Fibroblast of mammary gland (primary cell): ENCODE results near the gene TMEM88.
"Not testable (repeated sequence)": the region's sequence is repeated elsewhere in the genome, so short reads cannot be mapped to it uniquely, and the experiment has no call there.

ENCODE experiments used
- DNase-seq: peaks from one replicate; pipeline ENCODE4 v3.0.0-alpha.2; 2010; ENCODE audit warnings: low read depth
- H3K4me3 ChIP-seq: 2 replicates; pipeline ENCODE4 v1.5.1; 2011; ENCODE audit warnings: low read depth, mild to moderate bottlenecking, low read length, moderate library complexity; ENCODE audit not compliant: control insufficient read depth
- TF ChIP-seq, protein P1 (sequence below): conservative IDR thresholded peaks from 2 replicates; pipeline ENCODE4 v1.5.1; 2011; ENCODE audit warnings: low read depth, low read length, inconsistent platforms; ENCODE audit not compliant: control insufficient read depth, insufficient read depth

Gene TMEM88, protein sequence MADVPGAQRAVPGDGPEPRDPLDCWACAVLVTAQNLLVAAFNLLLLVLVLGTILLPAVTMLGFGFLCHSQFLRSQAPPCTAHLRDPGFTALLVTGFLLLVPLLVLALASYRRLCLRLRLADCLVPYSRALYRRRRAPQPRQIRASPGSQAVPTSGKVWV

DNA sequence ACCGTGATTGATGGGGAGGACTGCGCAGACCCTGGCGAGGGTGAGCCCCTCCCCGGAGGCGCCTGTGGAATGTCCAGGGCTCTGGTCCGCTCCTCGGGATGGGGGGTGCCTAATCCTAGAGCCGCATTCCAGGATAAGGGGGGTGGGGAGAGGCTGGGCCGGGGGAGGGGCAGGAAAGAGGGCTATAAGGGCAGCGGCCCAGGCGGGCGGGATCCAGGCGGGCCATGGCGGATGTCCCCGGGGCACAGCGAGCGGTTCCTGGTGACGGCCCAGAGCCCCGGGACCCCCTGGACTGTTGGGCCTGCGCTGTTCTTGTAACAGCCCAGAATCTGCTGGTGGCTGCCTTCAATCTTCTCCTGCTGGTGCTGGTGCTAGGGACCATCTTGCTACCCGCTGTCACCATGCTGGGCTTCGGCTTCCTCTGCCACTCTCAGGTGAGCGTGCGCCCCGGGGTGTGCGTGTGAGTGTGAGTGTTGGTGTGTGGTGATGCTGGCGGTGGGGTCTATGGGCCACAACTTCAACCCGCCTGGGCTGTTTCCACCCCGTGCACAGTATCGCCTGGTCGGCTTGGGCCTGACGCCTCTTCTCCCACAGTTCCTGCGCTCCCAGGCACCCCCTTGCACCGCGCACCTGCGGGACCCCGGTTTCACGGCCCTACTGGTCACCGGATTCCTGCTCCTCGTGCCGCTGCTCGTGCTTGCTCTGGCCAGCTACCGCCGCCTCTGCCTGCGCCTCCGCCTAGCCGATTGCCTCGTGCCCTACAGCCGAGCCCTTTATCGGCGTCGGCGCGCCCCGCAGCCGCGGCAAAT is at the start of gene TMEM88:
Gene TMEM88, plus strand, starts transcription at position 216 of the 809 bp plus-strand sequence. Its CDS starts 9 bp downstream, at position 225.
- H3K4me3 ChIP-seq, result peak within 1 kb of the TSS; percentile 88

DNA sequence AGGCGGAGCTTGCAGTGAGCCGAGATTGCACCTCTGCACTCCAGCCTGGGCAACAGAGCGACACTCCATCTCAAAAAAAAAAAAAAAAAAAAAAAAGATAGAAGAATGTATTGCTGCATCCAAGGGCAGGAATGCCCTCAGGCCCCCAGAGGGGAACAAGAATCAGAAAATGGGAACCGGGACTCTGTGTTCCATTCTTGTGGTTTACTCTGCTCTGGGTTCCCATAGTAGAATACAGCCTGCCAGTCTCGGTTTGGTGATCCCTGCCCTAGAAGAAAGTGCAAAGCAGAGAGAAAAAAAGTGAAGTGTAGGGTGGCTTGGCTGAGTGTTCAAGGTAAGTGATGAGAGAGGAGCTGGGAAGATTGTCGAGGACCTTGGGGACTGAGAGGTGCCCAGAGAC is 48.3 kb upstream of the TMEM88 start:
- no peak for DNase-seq
- H3K4me3 ChIP-seq, result no peak overlapping the region
- TF ChIP-seq, protein P1, sequence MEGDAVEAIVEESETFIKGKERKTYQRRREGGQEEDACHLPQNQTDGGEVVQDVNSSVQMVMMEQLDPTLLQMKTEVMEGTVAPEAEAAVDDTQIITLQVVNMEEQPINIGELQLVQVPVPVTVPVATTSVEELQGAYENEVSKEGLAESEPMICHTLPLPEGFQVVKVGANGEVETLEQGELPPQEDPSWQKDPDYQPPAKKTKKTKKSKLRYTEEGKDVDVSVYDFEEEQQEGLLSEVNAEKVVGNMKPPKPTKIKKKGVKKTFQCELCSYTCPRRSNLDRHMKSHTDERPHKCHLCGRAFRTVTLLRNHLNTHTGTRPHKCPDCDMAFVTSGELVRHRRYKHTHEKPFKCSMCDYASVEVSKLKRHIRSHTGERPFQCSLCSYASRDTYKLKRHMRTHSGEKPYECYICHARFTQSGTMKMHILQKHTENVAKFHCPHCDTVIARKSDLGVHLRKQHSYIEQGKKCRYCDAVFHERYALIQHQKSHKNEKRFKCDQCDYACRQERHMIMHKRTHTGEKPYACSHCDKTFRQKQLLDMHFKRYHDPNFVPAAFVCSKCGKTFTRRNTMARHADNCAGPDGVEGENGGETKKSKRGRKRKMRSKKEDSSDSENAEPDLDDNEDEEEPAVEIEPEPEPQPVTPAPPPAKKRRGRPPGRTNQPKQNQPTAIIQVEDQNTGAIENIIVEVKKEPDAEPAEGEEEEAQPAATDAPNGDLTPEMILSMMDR, result no peak

More for the DNA sequence above, at the start of gene TMEM88:
- TF ChIP-seq, protein P1, result no peak
- no peak for DNase-seq

DNA sequence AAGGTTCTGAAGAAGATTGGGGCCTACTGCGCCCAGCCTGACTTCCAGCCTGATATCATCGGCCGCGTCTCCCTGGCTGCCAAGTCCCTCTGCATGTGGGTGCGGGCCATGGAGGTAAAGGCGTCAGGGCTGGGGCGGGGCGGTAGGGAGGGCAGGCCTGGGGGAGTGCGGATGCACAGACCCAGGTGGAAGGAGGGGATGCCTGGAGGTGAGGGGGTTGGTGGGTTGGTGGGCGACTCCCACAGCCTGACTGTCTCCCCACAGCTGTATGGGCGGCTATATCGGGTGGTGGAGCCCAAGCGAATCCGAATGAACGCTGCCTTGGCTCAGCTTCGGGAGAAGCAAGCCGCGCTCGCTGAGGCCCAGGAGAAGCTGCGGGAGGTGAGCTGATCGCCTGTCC is 47.7 kb upstream of the TMEM88 start:
- TF ChIP-seq, protein P1, result no peak
- no peak for DNase-seq
- H3K4me3 ChIP-seq, result no peak overlapping the region

DNA sequence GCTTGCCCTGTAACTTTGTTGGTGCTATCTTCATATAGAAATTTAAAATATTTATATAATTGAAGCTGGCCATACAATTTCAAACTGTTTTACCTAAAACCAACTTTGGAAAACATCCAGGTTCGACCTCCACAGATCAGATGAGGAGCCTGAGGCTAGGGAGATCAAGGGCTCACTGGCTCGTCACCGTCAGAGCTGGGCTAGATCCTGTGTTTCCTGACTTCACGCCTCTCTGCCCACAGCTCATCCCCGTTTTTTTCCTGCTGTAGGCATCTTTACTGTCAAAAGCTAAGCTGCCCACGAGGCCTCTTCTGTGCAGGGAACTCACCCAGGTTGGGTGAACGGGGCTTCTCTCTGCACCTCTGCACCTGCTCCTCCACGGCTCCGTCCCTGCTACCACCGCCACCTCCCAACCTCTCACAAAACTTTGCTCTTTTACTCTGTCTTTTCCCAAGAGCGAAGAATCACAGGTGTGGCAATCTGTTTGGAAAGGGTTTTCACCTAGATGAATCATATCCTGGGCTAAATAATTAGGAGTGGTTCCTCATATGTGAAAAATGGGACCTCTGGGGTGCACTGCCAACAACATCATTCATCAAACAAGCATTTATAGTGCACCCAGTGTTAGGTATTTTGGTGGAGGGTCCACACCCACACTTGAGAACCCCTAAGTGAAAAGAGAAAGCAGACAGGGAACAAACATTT is 45.6 kb upstream of the TMEM88 start:
- no peak overlapping the region for H3K4me3 ChIP-seq
- no peak for DNase-seq
- TF ChIP-seq, protein P1, result no peak

DNA sequence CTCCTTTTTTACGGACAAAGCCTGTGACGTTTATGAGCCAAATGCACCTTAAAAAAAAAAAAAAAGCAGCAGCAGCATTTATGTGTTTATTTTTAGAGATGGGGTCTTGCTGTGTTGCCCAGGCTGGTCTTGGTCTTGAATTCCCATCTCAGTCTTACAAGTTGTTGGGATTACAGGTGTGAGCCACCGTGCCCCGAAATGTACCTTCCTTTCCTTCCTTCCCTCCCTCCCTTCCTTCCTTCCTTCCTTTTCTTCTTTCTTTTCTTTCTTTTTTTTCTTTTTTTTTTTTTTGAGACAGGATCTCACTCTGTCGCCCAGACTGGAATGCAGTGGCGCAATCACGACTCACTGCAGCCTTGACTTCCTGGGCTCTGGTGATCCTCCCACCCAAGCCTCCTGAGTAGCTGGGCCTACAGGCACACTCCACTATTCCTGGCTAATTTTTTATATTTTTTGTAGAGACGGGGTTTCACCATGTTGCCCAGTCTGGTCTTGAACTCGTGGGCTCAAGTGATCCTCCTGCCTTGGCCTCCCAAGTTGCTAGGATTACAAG is 45.0 kb upstream of the TMEM88 start:
- peak; percentile 55 for DNase-seq
- not testable (repeated sequence) for H3K4me3 ChIP-seq

DNA sequence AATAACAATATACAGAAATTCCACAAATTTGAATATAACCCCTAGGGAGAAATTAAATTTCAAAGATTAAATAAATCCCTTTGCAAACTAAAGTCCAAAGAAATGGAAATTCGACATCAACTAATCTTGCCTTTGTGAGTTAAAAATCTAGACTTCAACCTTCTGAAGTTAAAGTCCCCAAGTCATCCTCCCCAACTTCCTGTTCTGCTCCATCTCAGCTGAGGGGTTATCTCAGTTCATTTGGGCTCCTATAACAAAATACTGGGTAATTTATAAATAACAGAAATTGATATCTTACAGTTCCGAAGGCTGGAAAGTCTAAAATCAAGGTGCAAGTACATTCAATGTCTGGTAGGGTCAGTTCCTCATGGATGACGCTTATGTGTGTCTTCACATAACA is 43.6 kb upstream of the TMEM88 start:
- no peak overlapping the region for H3K4me3 ChIP-seq
- no peak for DNase-seq
- TF ChIP-seq, protein P1, result no peak

DNA sequence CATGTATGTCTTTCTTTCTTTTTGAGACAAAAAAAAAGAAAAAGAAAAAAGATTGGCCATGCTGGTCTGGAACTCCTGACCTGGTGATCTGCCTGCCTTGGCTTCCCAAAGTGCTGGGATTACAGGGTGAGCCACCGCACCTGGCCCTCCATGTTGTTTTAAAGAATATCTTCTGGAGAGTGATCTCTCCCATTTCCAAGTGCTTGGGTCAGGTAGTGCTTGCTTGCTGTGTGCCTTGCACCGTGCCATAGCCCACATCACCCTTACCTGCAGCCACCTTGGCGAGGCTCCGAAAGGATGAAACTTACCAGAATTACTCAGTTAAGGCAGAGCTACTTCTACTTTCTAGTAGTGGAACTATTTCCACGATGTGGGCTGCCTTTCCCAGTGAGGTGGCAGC is 39.9 kb upstream of the TMEM88 start:
- no peak for DNase-seq
- no peak overlapping the region for H3K4me3 ChIP-seq
- TF ChIP-seq, protein P1, result no peak
